HG02885 (cell line): ENCODE results near the gene TBKBP1.
"Not testable (repeated sequence)": the region's sequence is repeated elsewhere in the genome, so short reads cannot be mapped to it uniquely, and the experiment has no call there.

Experiments used
- ATAC-seq: cut with Tn5 transposase; IDR thresholded peaks from one replicate; pipeline ENCODE4 v1.9.1; 2021; ENCODE audit warnings: mild to moderate bottlenecking; ENCODE audit not compliant: unreplicated experiment, poor library complexity

Gene TBKBP1

DNA sequence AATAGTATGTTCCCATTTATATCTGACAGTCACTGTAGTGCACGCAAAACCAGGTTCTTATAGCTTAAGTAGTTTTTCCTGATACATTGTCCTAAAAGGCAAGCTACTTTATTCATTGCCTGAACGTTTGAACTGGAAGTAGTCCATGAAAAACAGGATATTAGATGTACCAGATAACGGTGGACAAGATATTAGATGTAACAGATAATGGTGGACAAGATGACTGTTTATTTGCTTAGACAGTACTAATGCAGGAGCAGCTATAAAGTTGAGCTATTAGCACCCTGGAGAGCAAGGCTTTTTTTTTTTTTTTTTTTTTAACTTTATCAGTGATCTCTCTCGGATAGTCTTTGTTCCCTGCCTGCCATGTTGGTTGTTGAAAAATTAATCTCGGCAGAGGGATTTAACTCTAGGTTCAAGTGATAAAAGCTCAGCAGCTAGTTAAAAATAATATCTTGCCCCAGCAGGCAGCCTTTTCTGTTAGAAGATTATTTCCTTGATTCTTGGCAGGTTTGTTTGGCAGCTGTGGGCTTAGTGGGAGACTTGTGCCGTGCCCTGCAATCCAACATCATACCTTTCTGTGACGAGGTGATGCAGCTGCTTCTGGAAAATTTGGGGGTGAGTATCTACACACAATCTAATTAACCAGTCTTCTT, 17.3 kb upstream of the TBKBP1 start:
- ATAC-seq: no peak

- ATAC-seq: no peak
These were observed 15.8 kb upstream of the TBKBP1 start for GRCh38 chr17:47678196-47678595.

GRCh38 chr17:47682138-47682537, 11.8 kb upstream of the TBKBP1 start:
- ATAC-seq: no peak

GRCh38 chr17:47682727-47683126, 11.2 kb upstream of the TBKBP1 start:
- ATAC-seq: not testable (repeated sequence)

DNA sequence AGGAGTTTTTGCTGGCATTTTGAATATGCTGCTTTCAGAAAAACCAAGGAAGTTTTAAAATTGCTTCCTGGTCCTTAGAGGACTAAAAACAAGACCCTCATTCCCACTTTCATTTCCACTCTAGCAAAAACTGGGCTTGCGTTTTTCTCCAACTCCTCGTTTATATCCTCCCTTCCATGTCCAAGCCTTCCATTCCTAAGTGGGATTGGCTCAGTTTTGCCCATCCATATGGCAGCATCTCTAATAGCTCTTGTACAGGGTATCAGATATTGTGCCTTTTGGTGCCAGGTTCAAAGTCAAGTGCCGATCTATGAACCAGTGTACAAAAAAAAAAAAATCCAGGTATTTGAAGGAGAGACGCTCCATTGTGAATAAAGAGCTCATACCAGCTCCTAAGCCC, 9.9 kb upstream of the TBKBP1 start:
- ATAC-seq: no peak

- no peak for ATAC-seq
These were observed 9.3 kb upstream of the TBKBP1 start for GRCh38 chr17:47684535-47685193.

- ATAC-seq: no peak
These were observed 8.2 kb upstream of the TBKBP1 start for GRCh38 chr17:47685556-47686275.

GRCh38 chr17:47686276-47686635, 7.7 kb upstream of the TBKBP1 start:
- no peak for ATAC-seq

DNA sequence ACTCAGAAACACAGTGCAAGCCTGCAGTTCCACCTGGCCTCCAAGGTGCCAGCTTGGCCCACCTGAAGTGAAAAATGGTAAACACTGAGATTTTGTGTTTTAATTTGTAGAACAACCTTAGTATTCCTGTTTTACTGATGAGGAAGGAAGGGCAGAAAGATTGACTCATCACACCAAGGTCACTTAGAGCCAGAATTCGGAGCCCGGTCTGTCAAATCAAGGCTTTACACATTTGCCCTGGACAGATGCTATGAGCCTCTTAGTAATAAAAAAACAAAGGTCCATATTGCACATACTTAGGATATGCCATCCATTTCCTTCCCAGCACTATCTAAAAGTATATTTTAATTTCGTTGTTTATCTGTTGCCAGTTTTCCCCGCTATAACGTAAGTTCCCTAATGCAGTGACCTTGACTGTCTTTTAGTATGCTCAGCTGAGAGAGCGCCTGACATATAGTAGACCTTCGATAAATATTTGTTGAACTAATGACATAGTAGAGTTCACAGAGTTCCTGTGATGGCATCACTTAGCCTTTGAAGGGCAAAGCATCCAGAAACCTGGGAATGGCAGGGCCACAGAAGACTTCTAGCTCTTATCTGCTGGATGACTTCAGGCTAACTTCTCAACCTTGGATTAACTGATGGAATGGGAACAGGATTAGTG, 7.2 kb upstream of the TBKBP1 start:
- no peak for ATAC-seq

DNA sequence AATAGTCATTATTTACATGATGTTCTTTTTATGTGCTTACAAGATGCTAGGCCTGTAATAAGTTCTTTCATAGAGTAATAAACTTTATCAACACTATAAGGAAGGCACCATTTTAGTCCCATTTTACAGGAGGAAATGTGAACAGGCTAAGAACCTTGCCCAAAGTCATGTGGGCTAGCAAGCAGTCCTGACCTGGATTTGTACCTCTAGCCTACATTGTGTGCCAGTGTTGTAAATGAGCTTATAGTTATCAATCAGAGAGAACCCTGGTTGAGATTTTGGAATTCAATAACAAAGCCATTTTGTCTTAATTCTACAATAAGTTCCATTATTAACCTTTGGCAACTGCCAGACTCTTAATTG, 6.7 kb upstream of the TBKBP1 start:
- no peak for ATAC-seq

GRCh38 chr17:47687748-47688147, 6.2 kb upstream of the TBKBP1 start:
- no peak for ATAC-seq

DNA sequence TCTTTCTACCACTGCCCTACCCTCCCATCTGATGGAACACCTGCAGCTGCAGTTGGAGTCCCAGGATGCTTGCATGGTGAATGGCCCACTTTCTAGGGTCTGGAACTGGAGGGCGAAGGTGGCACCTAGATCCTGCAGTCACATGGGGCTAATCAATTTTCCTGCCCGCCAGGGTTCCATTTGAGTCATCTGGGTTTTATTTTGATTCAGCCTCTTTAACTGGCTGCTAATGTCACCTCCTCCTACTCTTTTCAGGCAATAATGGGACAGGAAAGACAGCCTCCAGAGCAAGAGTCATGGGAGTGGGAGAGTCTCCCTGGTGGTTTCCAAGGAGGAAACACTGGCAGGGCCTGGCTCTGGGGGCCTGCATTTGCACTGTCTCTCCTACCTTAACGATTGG, 3.8 kb upstream of the TBKBP1 start:
- no peak for ATAC-seq

- no peak for ATAC-seq
These were observed 1.6 kb upstream of the TBKBP1 start for GRCh38 chr17:47692137-47692894.

DNA sequence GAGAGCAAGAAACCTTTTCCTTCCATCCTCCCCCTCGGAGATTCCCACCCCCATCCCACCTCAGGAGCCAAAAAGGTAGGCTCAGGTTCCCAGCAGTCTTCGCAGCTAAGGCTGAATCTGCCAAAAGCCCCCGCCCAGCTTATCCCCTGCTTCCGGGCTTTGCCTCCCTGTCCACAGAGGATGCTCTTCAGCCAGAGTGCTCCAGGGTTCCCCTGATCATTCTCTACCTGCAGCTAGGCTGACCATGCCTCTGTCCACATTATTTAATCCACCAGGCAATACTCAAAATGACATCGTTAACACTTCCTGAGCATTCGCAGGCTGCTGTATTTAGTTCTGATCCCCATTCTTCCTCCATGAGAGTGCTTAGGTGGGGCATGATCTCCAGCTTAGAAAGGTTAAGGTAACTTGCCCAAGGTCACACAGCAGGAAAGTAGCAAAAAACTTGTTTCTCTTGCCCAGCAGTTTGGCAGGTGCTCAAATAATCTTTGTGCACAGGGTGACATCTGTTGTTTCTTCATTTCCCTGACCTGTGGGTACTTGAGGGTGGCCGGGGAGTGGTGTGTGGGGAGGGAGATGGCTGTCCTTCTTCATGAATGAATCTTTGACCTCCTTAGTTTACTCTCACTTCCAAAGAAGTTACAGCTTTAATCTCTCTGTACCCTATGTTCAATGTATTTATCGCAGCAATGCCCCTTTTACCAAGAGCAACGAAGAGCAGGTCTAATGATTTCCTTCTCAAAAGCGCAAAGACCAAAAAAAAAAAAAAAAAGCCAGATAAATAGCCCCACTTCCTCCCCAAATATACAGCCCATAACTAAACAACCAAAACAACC, 848 bp upstream of the TBKBP1 start:
- no peak for ATAC-seq

GRCh38 chr17:47694581-47695428, 844 bp downstream of the TBKBP1 start:
- ATAC-seq: no peak

DNA sequence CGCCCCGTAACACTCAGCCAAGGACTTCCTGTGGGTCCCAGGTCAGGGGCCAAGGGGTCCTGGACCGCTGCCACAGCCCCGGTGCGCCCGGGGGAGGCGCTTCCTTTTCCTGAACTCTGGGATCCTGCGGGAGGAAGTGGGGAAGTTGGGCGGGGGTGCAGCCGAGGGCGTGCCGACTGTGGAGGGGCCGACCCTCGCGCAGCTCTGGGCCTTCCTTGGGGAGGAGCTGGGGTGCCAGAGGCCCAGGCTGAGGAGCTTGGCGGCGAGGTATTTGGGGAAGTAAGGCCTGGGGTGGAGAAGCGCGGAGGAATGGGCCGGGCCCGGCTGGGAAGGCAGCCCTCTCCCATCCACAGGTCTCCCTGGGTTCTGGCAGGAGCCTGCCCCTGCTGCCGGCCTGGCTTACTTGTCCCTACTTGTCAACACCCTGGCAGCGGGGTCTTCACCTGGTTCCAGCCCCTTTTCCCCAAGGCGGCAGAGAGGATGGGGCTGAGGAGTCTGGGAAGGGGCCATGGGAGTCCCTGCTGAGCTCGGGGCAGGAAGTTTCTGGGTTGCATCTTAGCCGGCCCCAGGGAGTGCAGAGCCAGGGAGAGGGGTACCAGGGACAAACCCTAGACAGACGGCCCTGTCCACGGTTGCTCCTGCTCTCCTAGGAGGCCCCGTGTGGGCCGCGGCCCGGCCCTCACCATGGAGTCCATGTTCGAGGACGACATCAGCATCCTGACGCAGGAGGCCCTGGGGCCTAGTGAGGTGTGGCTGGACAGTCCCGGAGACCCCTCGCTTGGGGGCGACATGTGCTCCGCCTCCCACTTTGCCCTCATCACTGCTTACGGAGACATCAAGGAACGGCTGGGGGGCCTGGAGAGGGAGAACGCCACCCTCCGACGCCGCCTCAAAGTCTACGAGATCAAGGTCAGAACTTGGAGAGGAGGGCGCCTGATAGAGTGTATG, 1.7 kb downstream of the TBKBP1 start:
- ATAC-seq: no peak

DNA sequence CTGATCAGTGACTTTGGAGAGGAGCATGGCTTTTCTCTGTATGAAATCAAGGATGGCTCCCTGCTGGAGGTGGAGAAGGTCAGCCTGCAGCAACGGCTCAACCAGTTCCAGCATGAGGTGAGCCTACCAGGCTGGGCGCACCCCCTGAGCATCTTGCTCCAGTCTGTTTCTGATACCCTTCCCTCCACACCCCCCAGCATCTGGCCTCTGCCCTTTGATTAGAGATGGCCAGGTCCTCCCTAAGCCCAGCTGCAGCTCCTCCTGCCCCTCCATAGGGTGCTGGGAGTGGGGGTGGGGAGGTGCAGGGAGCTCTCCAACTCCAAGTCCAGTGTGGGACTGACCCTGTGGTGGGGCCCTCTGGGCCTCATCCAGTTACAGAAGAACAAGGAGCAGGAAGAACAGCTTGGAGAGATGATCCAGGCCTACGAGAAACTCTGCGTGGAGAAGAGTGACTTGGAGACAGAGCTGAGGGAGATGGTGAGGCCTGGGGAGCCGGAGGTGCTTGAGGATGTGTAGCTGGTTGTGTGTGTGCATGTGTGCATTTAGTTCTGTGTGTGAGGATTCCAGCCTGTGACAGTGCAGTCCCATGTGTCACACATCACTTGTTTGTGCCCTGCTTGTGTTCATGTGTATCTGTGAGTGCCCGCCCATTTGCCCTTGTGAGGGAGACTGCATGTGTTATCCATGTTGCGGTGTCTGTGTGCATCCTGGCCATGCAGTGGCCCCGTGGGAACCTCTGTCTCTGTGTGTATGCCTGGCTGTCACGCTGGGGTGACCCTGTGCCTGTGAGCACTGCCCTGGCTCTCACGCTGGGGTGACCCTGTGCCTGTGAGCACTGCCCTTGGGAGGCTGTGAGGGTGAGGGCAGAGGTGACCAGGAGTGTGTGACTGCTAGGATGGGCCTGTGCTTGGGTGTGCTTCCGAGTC, 3.0 kb downstream of the TBKBP1 start:
- no peak for ATAC-seq
